H1 (cell line): ENCODE results near the gene SPATA7. TPM values are rescaled to one million over a fixed set of nuclear protein-coding genes. Genes with fewer than 3 reads are reported as not detected.

Experiments used
- CTCF ChIA-PET: fragments of 300-600 bp; sonication (Branson Sonifier 250); formaldehyde crosslinking; loops from one replicate; lab custom pipeline; 2021; ENCODE audit not compliant: partially characterized antibody; lab: Charles Lee
- POLR2A ChIA-PET: fragments of 300-600 bp; sonication (Branson Sonifier 250); formaldehyde crosslinking; loops from one replicate; lab custom pipeline; 2021; ENCODE audit warnings: inconsistent platforms; ENCODE audit not compliant: partially characterized antibody; lab: Charles Lee
- DNase-seq, 2 experiments: peaks; one replicate each; pipeline versions ENCODE4 v3.0.0 to v3.0.0-alpha.2; 2010 to 2022; ENCODE audit warnings: low spot score in 2 of 2, low read depth in 1 of 2, mixed read lengths in 1 of 2
- FAIRE-seq: peaks from 2 replicates; lab custom pipeline; 2011; peaks lifted over from hg19 to GRCh38; lab: Jason Lieb, UNC
- H2AFZ ChIP-seq: 2 replicates; pipeline ENCODE4 v1.8.1; 2012; ENCODE audit warnings: low read length, inconsistent platforms
- H2AK5ac ChIP-seq: 2 replicates; pipeline ENCODE4 v1.6.1; 2013; ENCODE audit warnings: low read depth, low read length
- H2BK120ac ChIP-seq: replicated peaks from 2 replicates; pipeline ENCODE3; 2013; ENCODE audit warnings: low read depth, low read length, inconsistent platforms
- H2BK12ac ChIP-seq: 2 replicates; pipeline ENCODE4 v1.6.1; 2013; ENCODE audit warnings: low read depth, low read length
- H2BK15ac ChIP-seq: 2 replicates; pipeline ENCODE4 v1.6.1; 2013; ENCODE audit warnings: low read length
- H2BK20ac ChIP-seq: 2 replicates; pipeline ENCODE4 v1.6.1; 2013; ENCODE audit warnings: low read length
- H2BK5ac ChIP-seq: 2 replicates; pipeline ENCODE4 v1.6.1; 2013; ENCODE audit warnings: low read depth, low read length
- H3K14ac ChIP-seq: 2 replicates; pipeline ENCODE4 v1.6.1; 2013; ENCODE audit warnings: inconsistent platforms; ENCODE audit not compliant: insufficient read length
- H3K18ac ChIP-seq: 2 replicates; pipeline ENCODE4 v1.6.1; 2013; ENCODE audit warnings: low read length; ENCODE audit errors: extremely low read depth
- H3K23ac ChIP-seq: 2 replicates; pipeline ENCODE4 v1.6.1; 2013; ENCODE audit warnings: inconsistent platforms; ENCODE audit not compliant: insufficient read length
- H3K23me2 ChIP-seq: 2 replicates; pipeline ENCODE4 v1.6.1; 2013; ENCODE audit warnings: low read depth, low read length
- H3K27ac ChIP-seq: 2 replicates; pipeline ENCODE4 v1.6.1; 2011; ENCODE audit warnings: low read depth, low read length, inconsistent platforms
- H3K27me3 ChIP-seq, 4 experiments: replicated peaks in 1 of 4; 1 replicate in 1 of 4; 2 replicates in 3 of 4; pipeline versions ENCODE4 v1.6.1 to v1.8.1; 2011 to 2013; ENCODE audit warnings: low read length in 3 of 4, mild to moderate bottlenecking in 3 of 4, inconsistent platforms in 2 of 4, mixed read lengths in 2 of 4, moderate library complexity in 1 of 4; ENCODE audit not compliant: control insufficient read depth in 3 of 4, insufficient read depth in 3 of 4; ENCODE audit errors: extremely low read depth in 1 of 4
- H3K36me3 ChIP-seq, 4 experiments: 2 replicates each; pipeline versions ENCODE4 v1.6.1 to v1.8.1; 2011 to 2013; ENCODE audit warnings: mild to moderate bottlenecking in 4 of 4, low read length in 3 of 4, moderate library complexity in 2 of 4, control low read depth in 1 of 4, inconsistent platforms in 1 of 4; ENCODE audit not compliant: insufficient read depth in 4 of 4, control insufficient read depth in 2 of 4
- H3K4ac ChIP-seq: replicated peaks from 2 replicates; pipeline ENCODE3; 2013; ENCODE audit warnings: low read length, low read depth, mixed read lengths, inconsistent platforms; ENCODE audit not compliant: insufficient read length
- H3K4me1 ChIP-seq, 4 experiments: replicated peaks in 1 of 4; 1 replicate in 1 of 4; 2 replicates in 3 of 4; pipeline versions ENCODE4 v1.6.1 to v1.8.1; 2011 to 2013; ENCODE audit warnings: low read length in 3 of 4, inconsistent platforms in 2 of 4, mixed read lengths in 1 of 4; ENCODE audit not compliant: insufficient read depth in 4 of 4, control insufficient read depth in 3 of 4
- H3K4me2 ChIP-seq, 2 experiments: 2 replicates each; pipeline versions ENCODE4 v1.6.1 to v1.8.1; 2011 to 2013; ENCODE audit warnings: low read depth in 2 of 2, low read length in 2 of 2, control low read depth in 1 of 2, inconsistent platforms in 1 of 2, mild to moderate bottlenecking in 1 of 2; ENCODE audit not compliant: insufficient read depth in 1 of 2
- H3K4me3 ChIP-seq, 4 experiments: fragments of 200-600, 300-600 bp in 1 of 4; sonication (generic), shearing (Covaris generic), sonication (Bioruptor Twin) in 1 of 4; 2 replicates each; pipeline versions ENCODE4 v1.5.1 to v1.8.1; 2011 to 2016; ENCODE audit warnings: low read length in 4 of 4, low read depth in 3 of 4, control low read depth in 2 of 4, inconsistent platforms in 2 of 4, mild to moderate bottlenecking in 2 of 4, mixed read lengths in 1 of 4, moderate library complexity in 1 of 4; ENCODE audit not compliant: insufficient read depth in 2 of 4; ENCODE audit errors: extremely low read depth in 1 of 4
- H3K56ac ChIP-seq: replicated peaks from 2 replicates; pipeline ENCODE3; 2013; ENCODE audit warnings: low read depth, mild to moderate bottlenecking, mixed read lengths, low read length, inconsistent platforms; ENCODE audit not compliant: insufficient read length
- H3K79me1 ChIP-seq: 2 replicates; pipeline ENCODE4 v1.6.1; 2013; ENCODE audit warnings: low read depth, low read length, control low read depth
- H3K79me2 ChIP-seq, 2 experiments: 2 replicates each; pipeline versions ENCODE4 v1.6.1 to v1.8.1; 2012 to 2013; ENCODE audit warnings: low read length in 2 of 2, mild to moderate bottlenecking in 2 of 2, inconsistent platforms in 1 of 2; ENCODE audit not compliant: insufficient read depth in 2 of 2, control insufficient read depth in 1 of 2
- H3K9ac ChIP-seq, 4 experiments: replicated peaks in 1 of 4; 1 replicate in 1 of 4; 2 replicates in 3 of 4; pipeline versions ENCODE4 v1.6.1 to v1.8.1; 2011 to 2013; ENCODE audit warnings: low read depth in 3 of 4, low read length in 3 of 4, control low read depth in 2 of 4, mild to moderate bottlenecking in 2 of 4, moderate library complexity in 2 of 4, inconsistent platforms in 1 of 4; ENCODE audit errors: extremely low read depth in 1 of 4
- H3K9me3 ChIP-seq, 2 experiments: 2 replicates each; pipeline versions ENCODE4 v1.6.1 to v1.8.1; 2012 to 2013; ENCODE audit warnings: mild to moderate bottlenecking in 2 of 2, moderate library complexity in 2 of 2, control low read depth in 1 of 2, inconsistent platforms in 1 of 2, low read depth in 1 of 2, low read length in 1 of 2, mixed read lengths in 1 of 2; ENCODE audit not compliant: insufficient read depth in 2 of 2
- H4K20me1 ChIP-seq, 2 experiments: replicated peaks in 1 of 2; 2 replicates each; pipeline versions ENCODE3 to v1.8.1; 2011 to 2013; ENCODE audit warnings: inconsistent platforms in 2 of 2, low read length in 2 of 2, mild to moderate bottlenecking in 1 of 2; ENCODE audit not compliant: insufficient read depth in 2 of 2, control insufficient read depth in 1 of 2
- H4K5ac ChIP-seq: 2 replicates; pipeline ENCODE4 v1.6.1; 2013; ENCODE audit warnings: low read length, low read depth, mixed read lengths, inconsistent platforms; ENCODE audit not compliant: insufficient read length
- H4K8ac ChIP-seq: 2 replicates; pipeline ENCODE4 v1.8.0; 2013; ENCODE audit warnings: mild to moderate bottlenecking, moderate library complexity, low read length, inconsistent platforms; ENCODE audit not compliant: insufficient read depth; ENCODE audit errors: extremely low read depth
- H4K91ac ChIP-seq: replicated peaks from 2 replicates; pipeline ENCODE3; 2013; ENCODE audit warnings: low read length, mixed read lengths, inconsistent platforms; ENCODE audit not compliant: insufficient read length
- CTBP2 ChIP-seq: IDR thresholded peaks from 2 replicates; pipeline ENCODE4 v1.7.0; 2011; ENCODE audit warnings: borderline replicate concordance, mild to moderate bottlenecking, moderate library complexity, mixed read lengths, low read length; ENCODE audit not compliant: insufficient read depth, insufficient read length
- HDAC2 ChIP-seq, 2 experiments: fragments of 300-600 bp in 1 of 2; sonication (generic) in 1 of 2; IDR thresholded peaks; 2 replicates each; pipeline ENCODE4 v1.6.1; 2011 to 2012; ENCODE audit warnings: low read depth in 2 of 2, low read length in 2 of 2, mild to moderate bottlenecking in 2 of 2, moderate library complexity in 2 of 2, borderline replicate concordance in 1 of 2, inconsistent platforms in 1 of 2
- RFX5 ChIP-seq: IDR thresholded peaks from 2 replicates; pipeline ENCODE4 v1.6.1; 2011; ENCODE audit warnings: low read depth, low read length, improper control_type of control experiment, borderline replicate concordance
- SIN3A ChIP-seq, 2 experiments: IDR thresholded peaks in 1 of 2; conservative IDR thresholded peaks in 1 of 2; 2 replicates each; pipeline ENCODE4 v1.6.1; 2011 to 2012; ENCODE audit warnings: low read length in 2 of 2, improper control_type of control experiment in 1 of 2, low read depth in 1 of 2, mild to moderate bottlenecking in 1 of 2
- SIRT6 ChIP-seq: IDR thresholded peaks from one replicate; pipeline ENCODE4 v1.7.1; 2012; ENCODE audit warnings: low read length, inconsistent platforms
- SRF ChIP-seq: IDR thresholded peaks from 2 replicates; pipeline ENCODE4 v1.6.1; 2011; ENCODE audit warnings: mild to moderate bottlenecking, low read depth, low read length, moderate library complexity
- TEAD4 ChIP-seq: IDR thresholded peaks from 2 replicates; pipeline ENCODE4 v1.6.1; 2012; ENCODE audit warnings: low read depth, low read length, inconsistent platforms, mixed read lengths
- WGBS, 2 experiments: shearing (Covaris generic) in 1 of 2; methylation state at CpG; one replicate each; pipeline versions ENCODE4 v1.1.6 to v1.1.7; 2013 to 2015; ENCODE audit warnings: low lambda C conversion rate in 2 of 2, mixed read lengths in 2 of 2, inconsistent platforms in 1 of 2, low coverage in 1 of 2, missing lambda C conversion rate in 1 of 2; ENCODE audit not compliant: insufficient replicate concordance in 2 of 2, insufficient coverage in 1 of 2, insufficient read length in 1 of 2; ENCODE audit errors: extremely low coverage in 1 of 2, missing lambda C conversion rate in 1 of 2; 5-methylcytosine and 5-hydroxymethylcytosine counted together
- polyA plus RNA-seq, 7 experiments: library from polyadenylated mRNA; depleted of rRNA in 3 of 7; stranded (reverse) in 5 of 7; unstranded in 2 of 7; fragments of >200 nt in 5 of 7; fragments of 200-250 nt in 2 of 7; gene quantifications; 1 replicate in 5 of 7; 2 replicates in 1 of 7; 4 replicates in 1 of 7; pipeline versions ENCODE4 v1.2.1 to v1.2.3, GENCODE V29; 2011 to 2013; ENCODE audit warnings: missing spikeins in 2 of 7, mixed read lengths in 2 of 7
- total RNA-seq: library from RNA; stranded (reverse); fragmentation: NEBNext Ultra II Directional; extraction: Animal tissue kit (Norgen Biotek cat#: 25700); gene quantifications from 2 replicates; pipeline ENCODE4 v1.2.1, GENCODE V29; 2021
- TF ChIP-seq, protein P1 (sequence below), 3 experiments: IDR thresholded peaks; 1 replicate in 2 of 3; 2 replicates in 1 of 3; pipeline versions ENCODE4 v1.5.1 to v1.6.1; 2011; ENCODE audit warnings: low read length in 3 of 3, mild to moderate bottlenecking in 3 of 3, inconsistent platforms in 2 of 3, low read depth in 1 of 3, moderate library complexity in 1 of 3; ENCODE audit not compliant: insufficient read depth in 1 of 3; ENCODE audit errors: control extremely low read depth in 1 of 3

SPATA7 gene
- total and polyA plus RNA-seq, 2 of the 8 experiments (the other 6 are each of a cell fraction or from before 2014, with no cell fraction given): 3.8 to 6.7 TPM

DNA sequence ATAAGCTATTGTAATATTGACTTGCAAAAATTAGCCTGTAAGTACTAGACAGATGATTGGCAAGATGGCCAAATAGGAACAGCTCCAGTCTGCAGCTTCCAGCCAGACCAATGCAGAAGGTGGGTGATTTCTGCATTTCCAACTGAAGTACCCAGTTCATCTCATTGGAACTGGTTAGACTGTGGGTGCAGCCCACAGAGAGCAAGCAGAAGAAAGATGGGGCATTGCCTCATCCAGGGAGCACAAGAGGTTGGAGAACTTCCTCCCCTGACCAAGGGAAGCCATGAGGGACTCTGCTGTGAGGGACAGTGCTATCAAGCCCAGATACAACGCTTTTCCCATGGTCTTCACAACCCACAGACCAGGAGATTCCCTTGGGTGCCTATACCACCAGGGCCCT is 16.0 kb upstream of the SPATA7 start:
- no peak overlapping the region for H3K23ac ChIP-seq
- no peak overlapping the region for H2BK20ac ChIP-seq
- no peak overlapping the region for H3K27ac ChIP-seq
- H3K4ac ChIP-seq: no peak overlapping the region
- no peaks in the 10 kb centered on the region for H3K36me3 ChIP-seq
- no peak overlapping the region for H3K18ac ChIP-seq
- no peaks in the 10 kb centered on the region for H3K79me1 ChIP-seq
- no peaks in the 10 kb centered on the region for H3K27me3 ChIP-seq
- DNase-seq (no peak), FAIRE-seq (no peak)
- 100% methylated on average over 1 of the region's 1 CpG; no CpG with 5 or more reads in 1 of the 2 experiments for WGBS, 2 experiments
- H2BK15ac ChIP-seq: no peak overlapping the region
- H3K9me3 ChIP-seq: 0 out of 4 replicates have a peak, but pooled peaks cover 0 to 1% of the 10 kb centered on the region in 2 experiments
- H4K20me1 ChIP-seq: no peaks in the 10 kb centered on the region
- no peak for TF ChIP-seq TEAD4
- TF ChIP-seq, protein P1, sequence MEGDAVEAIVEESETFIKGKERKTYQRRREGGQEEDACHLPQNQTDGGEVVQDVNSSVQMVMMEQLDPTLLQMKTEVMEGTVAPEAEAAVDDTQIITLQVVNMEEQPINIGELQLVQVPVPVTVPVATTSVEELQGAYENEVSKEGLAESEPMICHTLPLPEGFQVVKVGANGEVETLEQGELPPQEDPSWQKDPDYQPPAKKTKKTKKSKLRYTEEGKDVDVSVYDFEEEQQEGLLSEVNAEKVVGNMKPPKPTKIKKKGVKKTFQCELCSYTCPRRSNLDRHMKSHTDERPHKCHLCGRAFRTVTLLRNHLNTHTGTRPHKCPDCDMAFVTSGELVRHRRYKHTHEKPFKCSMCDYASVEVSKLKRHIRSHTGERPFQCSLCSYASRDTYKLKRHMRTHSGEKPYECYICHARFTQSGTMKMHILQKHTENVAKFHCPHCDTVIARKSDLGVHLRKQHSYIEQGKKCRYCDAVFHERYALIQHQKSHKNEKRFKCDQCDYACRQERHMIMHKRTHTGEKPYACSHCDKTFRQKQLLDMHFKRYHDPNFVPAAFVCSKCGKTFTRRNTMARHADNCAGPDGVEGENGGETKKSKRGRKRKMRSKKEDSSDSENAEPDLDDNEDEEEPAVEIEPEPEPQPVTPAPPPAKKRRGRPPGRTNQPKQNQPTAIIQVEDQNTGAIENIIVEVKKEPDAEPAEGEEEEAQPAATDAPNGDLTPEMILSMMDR (IDR thresholded peaks at IDR 0.05; ENCODE audit: control extremely low read depth in 1 of 3, insufficient read depth in 1 of 3, low read depth in 1 of 3, low read length in 3 of 3): no peak
- no peak for TF ChIP-seq HDAC2 (IDR thresholded peaks at IDR 0.05; ENCODE audit: borderline replicate concordance in 1 of 2, low read depth in 2 of 2, low read length in 2 of 2)
- no peak for TF ChIP-seq CTBP2
- TF ChIP-seq RFX5: no peak
- no peak for TF ChIP-seq SRF
- TF ChIP-seq SIN3A (conservative IDR thresholded peaks at IDR 0.05 in 1 of 2, IDR thresholded peaks at IDR 0.05 in 1 of 2; ENCODE audit: low read depth in 1 of 2, low read length in 2 of 2): no peak
- no peak for TF ChIP-seq SIRT6
- H2BK5ac ChIP-seq: no peak overlapping the region
- H2BK12ac ChIP-seq: 0 out of 2 replicates have a peak overlapping the region, but pooled peaks have one; percentile 43
- no peak overlapping the region for H4K91ac ChIP-seq
- H3K4me2 ChIP-seq: no peak overlapping the region
- no peak overlapping the region for H2BK120ac ChIP-seq
- ChIA-PET POLR2A (no interaction called here), CTCF (interaction anchor here (0.7 to 4.4 kb wide), 4 partner anchors 10 to 201 kb away, joined by 3 to 16 read pairs (median 4); no protein-coding TSS in a partner anchor)
- H3K4me3 ChIP-seq: no peak overlapping the region
- H3K56ac ChIP-seq: no peak overlapping the region
- no peak overlapping the region for H3K14ac ChIP-seq
- peaks cover 0 to 8% (median 3%) of the 10 kb centered on the region in 4 experiments; a peak in 3 of 7 replicates for H3K4me1 ChIP-seq
- H3K79me2 ChIP-seq: no peaks in the 10 kb centered on the region
- no peak overlapping the region for H2AFZ ChIP-seq
- no peak overlapping the region for H4K8ac ChIP-seq
- no peak overlapping the region for H4K5ac ChIP-seq
- H3K23me2 ChIP-seq: no peaks in the 10 kb centered on the region
- H2AK5ac ChIP-seq: no peak overlapping the region
- H3K9ac ChIP-seq: no peak overlapping the region
